HL-60 (cell line): ENCODE measurements around the gene XPA.

ENCODE experiments used
- POLR2AphosphoS5 ChIP-seq: IDR thresholded peaks from 2 replicates; pipeline ENCODE4 v1.6.1; 2012; ENCODE audit warnings: low read depth
- SPI1 ChIP-seq: IDR thresholded peaks from 2 replicates; pipeline ENCODE4 v1.6.1; 2012; ENCODE audit warnings: low read depth, mild to moderate bottlenecking, borderline replicate concordance
- TF ChIP-seq, protein P1 (sequence below): IDR thresholded peaks from one replicate; pipeline ENCODE4 v1.5.1; 2011; ENCODE audit warnings: low read length, control low read depth, inconsistent platforms; ENCODE audit not compliant: insufficient read depth
- TF ChIP-seq, protein P2 (sequence below): IDR thresholded peaks from 2 replicates; pipeline ENCODE4 v1.6.1; 2012; ENCODE audit warnings: low read depth; ENCODE audit not compliant: insufficient replicate concordance

DNA sequence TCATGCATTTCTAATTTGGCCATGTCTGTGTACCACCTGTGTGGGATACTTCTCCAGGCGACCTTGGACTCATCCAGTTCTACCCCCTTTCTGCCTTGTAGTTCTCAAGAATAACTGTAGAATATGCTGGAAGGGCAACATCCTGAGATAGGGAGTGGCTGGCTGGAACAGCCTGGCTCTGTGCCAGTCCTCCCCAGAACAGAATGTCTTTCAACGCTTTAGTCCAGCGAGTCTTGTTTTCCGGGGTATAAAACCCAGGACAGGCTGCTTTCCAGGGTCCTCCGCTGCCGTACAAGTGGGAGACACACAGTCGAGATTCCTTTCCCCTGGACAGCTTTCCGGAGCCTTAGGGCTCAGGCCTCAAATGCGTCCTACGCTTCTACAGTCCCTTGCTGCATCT lies 45.4 kb upstream of the XPA start:
- TF ChIP-seq, protein P1, sequence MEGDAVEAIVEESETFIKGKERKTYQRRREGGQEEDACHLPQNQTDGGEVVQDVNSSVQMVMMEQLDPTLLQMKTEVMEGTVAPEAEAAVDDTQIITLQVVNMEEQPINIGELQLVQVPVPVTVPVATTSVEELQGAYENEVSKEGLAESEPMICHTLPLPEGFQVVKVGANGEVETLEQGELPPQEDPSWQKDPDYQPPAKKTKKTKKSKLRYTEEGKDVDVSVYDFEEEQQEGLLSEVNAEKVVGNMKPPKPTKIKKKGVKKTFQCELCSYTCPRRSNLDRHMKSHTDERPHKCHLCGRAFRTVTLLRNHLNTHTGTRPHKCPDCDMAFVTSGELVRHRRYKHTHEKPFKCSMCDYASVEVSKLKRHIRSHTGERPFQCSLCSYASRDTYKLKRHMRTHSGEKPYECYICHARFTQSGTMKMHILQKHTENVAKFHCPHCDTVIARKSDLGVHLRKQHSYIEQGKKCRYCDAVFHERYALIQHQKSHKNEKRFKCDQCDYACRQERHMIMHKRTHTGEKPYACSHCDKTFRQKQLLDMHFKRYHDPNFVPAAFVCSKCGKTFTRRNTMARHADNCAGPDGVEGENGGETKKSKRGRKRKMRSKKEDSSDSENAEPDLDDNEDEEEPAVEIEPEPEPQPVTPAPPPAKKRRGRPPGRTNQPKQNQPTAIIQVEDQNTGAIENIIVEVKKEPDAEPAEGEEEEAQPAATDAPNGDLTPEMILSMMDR: no peak
- TF ChIP-seq, protein P2, sequence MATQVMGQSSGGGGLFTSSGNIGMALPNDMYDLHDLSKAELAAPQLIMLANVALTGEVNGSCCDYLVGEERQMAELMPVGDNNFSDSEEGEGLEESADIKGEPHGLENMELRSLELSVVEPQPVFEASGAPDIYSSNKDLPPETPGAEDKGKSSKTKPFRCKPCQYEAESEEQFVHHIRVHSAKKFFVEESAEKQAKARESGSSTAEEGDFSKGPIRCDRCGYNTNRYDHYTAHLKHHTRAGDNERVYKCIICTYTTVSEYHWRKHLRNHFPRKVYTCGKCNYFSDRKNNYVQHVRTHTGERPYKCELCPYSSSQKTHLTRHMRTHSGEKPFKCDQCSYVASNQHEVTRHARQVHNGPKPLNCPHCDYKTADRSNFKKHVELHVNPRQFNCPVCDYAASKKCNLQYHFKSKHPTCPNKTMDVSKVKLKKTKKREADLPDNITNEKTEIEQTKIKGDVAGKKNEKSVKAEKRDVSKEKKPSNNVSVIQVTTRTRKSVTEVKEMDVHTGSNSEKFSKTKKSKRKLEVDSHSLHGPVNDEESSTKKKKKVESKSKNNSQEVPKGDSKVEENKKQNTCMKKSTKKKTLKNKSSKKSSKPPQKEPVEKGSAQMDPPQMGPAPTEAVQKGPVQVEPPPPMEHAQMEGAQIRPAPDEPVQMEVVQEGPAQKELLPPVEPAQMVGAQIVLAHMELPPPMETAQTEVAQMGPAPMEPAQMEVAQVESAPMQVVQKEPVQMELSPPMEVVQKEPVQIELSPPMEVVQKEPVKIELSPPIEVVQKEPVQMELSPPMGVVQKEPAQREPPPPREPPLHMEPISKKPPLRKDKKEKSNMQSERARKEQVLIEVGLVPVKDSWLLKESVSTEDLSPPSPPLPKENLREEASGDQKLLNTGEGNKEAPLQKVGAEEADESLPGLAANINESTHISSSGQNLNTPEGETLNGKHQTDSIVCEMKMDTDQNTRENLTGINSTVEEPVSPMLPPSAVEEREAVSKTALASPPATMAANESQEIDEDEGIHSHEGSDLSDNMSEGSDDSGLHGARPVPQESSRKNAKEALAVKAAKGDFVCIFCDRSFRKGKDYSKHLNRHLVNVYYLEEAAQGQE: no peak
- TF ChIP-seq POLR2AphosphoS5: no peak
- no peak for TF ChIP-seq SPI1
